ENCODE measurements around the gene TSSK3.
"Not testable (repeated sequence)": the region's sequence is repeated elsewhere in the genome, so short reads cannot be mapped to it uniquely, and the experiment has no call there.

TSSK3 gene

GRCh38 chr1:32338637-32339145 is 23.6 kb upstream of the TSSK3 start:
- no peak for DNase-seq (ENCODE audit: low read depth, low spot score)

DNA sequence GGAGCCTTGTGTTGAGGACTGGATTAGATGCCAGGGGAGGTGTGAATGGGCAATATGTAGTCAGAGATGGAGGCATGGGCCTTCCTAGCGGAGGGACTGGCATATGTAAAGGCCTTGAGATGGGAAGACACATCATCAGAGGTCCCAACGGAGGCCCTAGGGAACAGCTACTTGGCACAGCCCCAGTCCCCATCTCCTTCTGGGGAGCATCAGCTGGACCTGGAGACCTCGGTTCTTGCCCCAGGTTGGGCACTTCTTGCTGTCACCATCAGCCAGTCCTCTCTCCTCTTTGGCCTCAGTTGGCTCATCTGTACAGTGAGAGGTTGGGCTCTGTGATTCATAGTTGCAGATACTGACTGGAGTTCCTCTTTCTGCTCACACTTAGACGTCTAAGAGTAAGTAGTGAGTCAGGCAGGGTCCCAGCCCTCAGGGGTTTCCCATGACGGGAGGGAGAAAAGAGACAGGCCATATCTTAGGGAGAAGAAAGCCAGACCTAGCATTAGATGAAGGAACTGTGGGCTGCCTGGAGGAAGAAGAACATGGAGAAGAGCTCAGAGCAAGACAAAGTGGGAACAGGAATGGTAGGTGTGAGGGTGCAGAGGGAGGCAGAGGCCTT is 22.9 kb upstream of the TSSK3 start:
- no peak for DNase-seq (ENCODE audit: low read depth, low spot score)

- DNase-seq (ENCODE audit: low read depth, low spot score) = no peak
Measured at GRCh38 chr1:32341186-32341757, 21.1 kb upstream of the TSSK3 start.

GRCh38 chr1:32341971-32342370 is 20.4 kb upstream of the TSSK3 start:
- DNase-seq (ENCODE audit: low read depth, low spot score) = no peak

DNA sequence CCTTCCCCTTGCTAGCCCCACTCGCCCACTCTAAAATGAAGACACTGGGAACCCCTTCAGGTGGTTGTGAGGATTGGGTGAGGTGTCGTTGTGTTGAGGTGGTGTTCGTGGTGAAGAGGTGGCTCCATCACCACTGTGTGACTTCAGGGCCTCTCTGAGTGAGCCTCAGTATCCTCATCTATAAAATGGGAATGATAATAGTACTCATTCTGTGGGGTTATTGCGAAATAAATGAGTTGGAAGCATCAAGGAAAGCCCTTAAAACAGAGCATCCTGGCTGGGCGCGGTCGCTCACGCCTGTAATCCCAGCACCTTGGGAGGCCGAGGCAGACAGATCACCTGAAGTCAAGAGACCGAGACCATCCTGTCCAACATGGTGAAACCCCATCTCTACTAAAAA is 19.6 kb upstream of the TSSK3 start:
- DNase-seq (ENCODE audit: low read depth, low spot score) = no peak

- no peak for DNase-seq (ENCODE audit: low read depth, low spot score)
Measured at GRCh38 chr1:32345289-32345827, 17.0 kb upstream of the TSSK3 start.

DNA sequence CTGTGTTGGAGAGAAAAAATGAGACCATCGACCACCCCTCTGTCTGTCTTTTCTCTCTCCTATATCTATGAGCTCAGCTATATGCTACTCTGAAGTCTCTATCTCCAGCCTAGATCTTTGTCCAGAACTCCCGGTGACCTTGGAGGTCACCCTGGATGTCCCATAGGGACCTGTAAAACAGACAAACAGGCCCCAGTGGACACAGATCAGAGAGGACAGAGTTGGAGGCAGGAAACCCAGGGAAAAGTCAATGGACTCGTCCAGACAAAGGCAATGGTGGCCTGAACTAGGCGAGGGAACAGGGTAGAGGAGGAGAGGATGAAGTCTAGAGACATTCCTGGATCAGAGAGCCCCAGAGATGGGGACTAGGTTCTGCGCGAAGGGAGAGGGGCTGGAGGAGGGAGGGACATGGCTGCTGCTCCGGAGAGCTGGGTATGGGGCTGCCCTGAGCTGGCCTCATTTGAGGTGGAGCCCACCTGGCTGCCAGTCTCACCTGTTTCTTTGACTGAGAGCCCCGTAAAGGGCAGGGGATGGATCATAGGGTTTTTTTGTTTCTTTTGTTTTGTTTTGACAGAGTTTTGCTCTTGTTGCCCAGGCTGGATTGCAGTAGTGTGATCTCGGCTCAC is 15.7 kb upstream of the TSSK3 start:
- no peak for DNase-seq (ENCODE audit: low read depth, low spot score)

DNA sequence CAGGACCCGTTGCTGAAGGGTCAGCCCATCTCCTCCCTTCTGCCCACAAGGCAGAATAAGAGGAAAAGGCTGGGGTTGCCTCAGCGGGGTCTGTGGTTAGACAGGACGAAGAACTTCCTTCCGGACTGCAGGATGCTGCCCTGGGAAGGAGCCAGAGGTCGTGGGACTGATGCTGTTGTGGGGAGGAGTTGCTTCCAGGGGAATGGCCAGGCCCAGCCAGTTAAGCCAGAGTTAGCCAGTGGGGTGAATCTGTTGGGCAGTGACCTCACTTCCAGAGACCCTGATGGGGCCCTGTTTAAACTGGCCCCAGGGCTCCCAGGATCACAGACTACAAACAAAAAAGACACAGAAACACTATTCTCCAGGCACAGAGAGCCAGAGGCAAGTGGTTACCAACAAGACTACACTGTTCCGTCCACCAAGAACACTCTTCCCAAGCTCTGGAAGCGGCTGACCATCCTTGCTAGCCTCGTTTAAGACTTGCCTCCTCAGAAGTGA is 13.1 kb upstream of the TSSK3 start:
- peak; percentile 81 for DNase-seq (ENCODE audit: low read depth, low spot score)

GRCh38 chr1:32350785-32351398 is 11.4 kb upstream of the TSSK3 start:
- DNase-seq (ENCODE audit: low read depth, low spot score) = no peak

DNA sequence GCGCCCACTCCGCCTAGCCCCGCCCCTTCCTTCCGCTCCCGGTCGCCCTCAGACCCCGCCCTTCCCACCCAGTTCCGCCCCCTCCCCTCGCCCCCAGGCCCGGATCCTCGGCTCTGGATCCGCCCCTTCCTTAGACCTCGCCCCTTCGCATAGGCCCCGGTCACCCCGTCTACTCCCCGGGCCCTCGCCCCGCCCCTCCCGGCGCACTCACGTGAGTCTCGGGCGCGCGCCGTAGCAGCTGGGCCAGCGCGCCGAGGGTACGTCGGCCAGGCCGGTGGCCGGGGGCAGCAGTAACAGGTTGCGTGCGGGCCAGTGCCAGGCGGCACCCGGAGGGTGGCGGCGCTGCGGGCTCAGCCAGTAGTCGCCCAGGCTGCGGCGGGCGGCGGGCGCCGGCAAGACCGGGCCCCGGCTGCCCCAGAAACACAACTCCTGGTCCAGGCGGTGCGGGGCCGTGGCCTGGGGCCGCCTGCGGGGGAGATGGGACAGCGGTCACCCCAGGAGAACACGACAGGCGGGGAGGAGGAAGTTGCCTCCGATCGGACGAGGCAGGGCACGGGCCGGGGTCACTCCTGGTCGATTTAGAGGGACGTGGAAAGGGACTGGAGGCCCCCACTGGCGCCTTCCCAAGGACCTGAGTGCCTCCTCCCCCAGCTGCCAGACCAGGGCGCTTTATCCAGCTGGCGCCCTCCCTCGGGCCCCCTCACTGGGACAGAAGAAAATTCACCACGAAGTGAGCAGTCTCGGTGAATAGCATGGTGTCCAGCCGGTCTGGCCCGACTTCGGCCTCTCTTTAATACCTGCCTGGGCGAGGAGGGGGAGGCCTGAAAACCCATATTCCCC is 10.7 kb upstream of the TSSK3 start:
- DNase-seq (ENCODE audit: low read depth, low spot score) = peak; percentile 69

- DNase-seq (ENCODE audit: low read depth, low spot score) = no peak
Measured at GRCh38 chr1:32352239-32352745, 10.0 kb upstream of the TSSK3 start.

GRCh38 chr1:32352831-32353383 is 9.4 kb upstream of the TSSK3 start:
- DNase-seq (ENCODE audit: low read depth, low spot score) = no peak

GRCh38 chr1:32353431-32353830 is 8.9 kb upstream of the TSSK3 start:
- DNase-seq (ENCODE audit: low read depth, low spot score) = no peak

GRCh38 chr1:32353886-32354570 is 8.3 kb upstream of the TSSK3 start:
- no peak for DNase-seq (ENCODE audit: low read depth, low spot score)

DNA sequence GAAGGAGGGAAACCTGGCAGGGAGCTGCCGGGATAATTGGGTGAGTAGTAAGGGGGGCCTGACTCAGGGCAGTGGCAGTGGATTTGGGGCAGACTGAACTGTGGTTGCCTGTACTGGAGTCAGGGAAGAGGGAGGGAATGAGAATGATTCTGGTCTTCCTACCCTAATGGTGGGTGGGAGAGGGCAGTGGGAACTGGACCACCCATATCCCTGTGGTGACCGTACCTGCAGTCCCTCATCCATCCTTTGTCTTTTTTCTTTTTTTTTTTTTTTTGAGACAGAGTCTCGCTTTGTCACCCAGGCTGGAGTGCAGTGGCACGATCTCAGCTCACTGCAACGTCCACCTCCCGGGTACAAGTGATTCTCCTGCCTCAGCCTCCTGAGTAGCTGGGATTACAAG is 6.6 kb upstream of the TSSK3 start:
- not testable (repeated sequence) for DNase-seq (ENCODE audit: low read depth, low spot score)

DNA sequence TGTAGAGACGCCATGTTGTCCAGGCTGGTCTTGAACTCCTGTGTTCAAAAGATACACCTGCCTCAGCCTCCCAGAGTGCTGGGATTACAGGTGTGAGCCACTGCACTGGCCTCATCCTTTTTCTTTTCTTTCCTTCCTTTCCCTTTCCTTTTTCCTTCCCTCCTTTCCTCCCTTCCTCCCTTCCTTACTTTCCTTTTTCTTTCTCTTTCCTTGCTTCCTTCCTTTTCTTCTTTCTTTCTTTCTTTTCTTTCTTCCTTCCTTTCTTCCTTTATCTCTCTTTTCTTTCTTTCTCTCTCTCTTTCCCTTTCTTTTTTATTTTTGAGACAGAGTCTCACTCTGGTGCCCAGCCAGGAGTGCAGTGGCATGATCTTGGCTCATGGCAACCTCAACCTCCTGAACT is 5.9 kb upstream of the TSSK3 start:
- DNase-seq (ENCODE audit: low read depth, low spot score) = no peak

GRCh38 chr1:32357614-32358013 is 4.7 kb upstream of the TSSK3 start:
- DNase-seq (ENCODE audit: low read depth, low spot score) = no peak

DNA sequence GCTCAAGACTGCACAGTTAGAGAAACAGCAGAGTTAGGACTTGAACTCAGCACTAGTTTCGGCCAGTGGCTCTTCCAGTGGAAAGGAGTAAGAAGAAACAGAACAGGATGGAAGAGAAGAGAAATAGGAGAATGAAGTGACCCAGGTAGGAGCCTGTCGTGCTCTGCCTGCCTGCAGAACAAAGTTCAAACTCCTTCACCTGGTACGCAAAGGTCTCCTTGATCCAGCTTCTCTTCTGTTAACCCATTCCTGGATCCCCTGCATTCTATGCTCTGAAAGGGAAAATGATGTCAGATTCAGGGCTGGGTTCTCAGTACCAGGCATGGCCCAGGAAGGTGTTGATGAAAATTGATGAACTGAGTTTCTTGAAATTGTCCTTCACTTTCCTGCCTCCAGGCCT is 3.9 kb upstream of the TSSK3 start:
- DNase-seq (ENCODE audit: low read depth, low spot score) = no peak

- DNase-seq (ENCODE audit: low read depth, low spot score) = no peak
Measured at GRCh38 chr1:32361308-32361673, 1.0 kb upstream of the TSSK3 start.

Data from brain pericyte (primary cell).